Measurements from ENCODE around the gene XXYLT1.

DNA sequence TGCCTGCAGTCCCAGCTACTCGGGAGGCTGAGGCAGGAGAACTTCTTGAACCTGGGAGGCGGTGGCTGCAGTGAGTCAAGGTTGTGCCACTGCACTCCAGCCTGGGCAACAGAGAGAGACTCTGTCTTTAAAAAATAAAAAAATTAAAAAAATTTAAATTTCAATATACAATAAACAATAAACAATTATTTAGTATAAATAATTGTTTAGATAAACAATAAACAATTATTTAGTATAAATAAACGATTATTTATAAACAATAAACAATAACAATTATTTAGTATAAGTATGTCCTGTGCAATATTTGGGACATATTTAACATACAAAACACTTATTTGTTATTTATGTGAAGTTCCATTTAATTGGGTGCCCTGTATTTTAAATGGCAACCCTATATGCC is 119.6 kb downstream of the XXYLT1 start:
- TF ChIP-seq SIN3A (IDR thresholded peaks at IDR 0.05; ENCODE audit: low read depth) (no peak), RAD21 (IDR thresholded peaks at IDR 0.05; ENCODE audit: low read depth) (no peak), POLR2A (IDR thresholded peaks at IDR 0.05; ENCODE audit: borderline replicate concordance, extremely low read depth, insufficient read depth, insufficient read length) (no peak), CEBPB (IDR thresholded peaks at IDR 0.05; ENCODE audit: low read depth) (no peak), ZNF274 (IDR thresholded peaks at IDR 0.05; ENCODE audit: low read depth, low read length) (no peak), EZH2 (IDR thresholded peaks at IDR 0.05) (no peak), JUND (IDR thresholded peaks at IDR 0.05) (no peak)
- TF ChIP-seq, protein P1, sequence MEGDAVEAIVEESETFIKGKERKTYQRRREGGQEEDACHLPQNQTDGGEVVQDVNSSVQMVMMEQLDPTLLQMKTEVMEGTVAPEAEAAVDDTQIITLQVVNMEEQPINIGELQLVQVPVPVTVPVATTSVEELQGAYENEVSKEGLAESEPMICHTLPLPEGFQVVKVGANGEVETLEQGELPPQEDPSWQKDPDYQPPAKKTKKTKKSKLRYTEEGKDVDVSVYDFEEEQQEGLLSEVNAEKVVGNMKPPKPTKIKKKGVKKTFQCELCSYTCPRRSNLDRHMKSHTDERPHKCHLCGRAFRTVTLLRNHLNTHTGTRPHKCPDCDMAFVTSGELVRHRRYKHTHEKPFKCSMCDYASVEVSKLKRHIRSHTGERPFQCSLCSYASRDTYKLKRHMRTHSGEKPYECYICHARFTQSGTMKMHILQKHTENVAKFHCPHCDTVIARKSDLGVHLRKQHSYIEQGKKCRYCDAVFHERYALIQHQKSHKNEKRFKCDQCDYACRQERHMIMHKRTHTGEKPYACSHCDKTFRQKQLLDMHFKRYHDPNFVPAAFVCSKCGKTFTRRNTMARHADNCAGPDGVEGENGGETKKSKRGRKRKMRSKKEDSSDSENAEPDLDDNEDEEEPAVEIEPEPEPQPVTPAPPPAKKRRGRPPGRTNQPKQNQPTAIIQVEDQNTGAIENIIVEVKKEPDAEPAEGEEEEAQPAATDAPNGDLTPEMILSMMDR (IDR thresholded peaks at IDR 0.05 in 2 of 3, conservative IDR thresholded peaks at IDR 0.05 in 1 of 3; ENCODE audit: borderline replicate concordance in 1 of 3, insufficient read depth in 1 of 3, low read depth in 2 of 3, low read length in 2 of 3) = no peak
- TF ChIP-seq, protein P2, sequence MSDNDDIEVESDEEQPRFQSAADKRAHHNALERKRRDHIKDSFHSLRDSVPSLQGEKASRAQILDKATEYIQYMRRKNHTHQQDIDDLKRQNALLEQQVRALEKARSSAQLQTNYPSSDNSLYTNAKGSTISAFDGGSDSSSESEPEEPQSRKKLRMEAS (IDR thresholded peaks at IDR 0.05) = no peak
- TF ChIP-seq, protein P3, sequence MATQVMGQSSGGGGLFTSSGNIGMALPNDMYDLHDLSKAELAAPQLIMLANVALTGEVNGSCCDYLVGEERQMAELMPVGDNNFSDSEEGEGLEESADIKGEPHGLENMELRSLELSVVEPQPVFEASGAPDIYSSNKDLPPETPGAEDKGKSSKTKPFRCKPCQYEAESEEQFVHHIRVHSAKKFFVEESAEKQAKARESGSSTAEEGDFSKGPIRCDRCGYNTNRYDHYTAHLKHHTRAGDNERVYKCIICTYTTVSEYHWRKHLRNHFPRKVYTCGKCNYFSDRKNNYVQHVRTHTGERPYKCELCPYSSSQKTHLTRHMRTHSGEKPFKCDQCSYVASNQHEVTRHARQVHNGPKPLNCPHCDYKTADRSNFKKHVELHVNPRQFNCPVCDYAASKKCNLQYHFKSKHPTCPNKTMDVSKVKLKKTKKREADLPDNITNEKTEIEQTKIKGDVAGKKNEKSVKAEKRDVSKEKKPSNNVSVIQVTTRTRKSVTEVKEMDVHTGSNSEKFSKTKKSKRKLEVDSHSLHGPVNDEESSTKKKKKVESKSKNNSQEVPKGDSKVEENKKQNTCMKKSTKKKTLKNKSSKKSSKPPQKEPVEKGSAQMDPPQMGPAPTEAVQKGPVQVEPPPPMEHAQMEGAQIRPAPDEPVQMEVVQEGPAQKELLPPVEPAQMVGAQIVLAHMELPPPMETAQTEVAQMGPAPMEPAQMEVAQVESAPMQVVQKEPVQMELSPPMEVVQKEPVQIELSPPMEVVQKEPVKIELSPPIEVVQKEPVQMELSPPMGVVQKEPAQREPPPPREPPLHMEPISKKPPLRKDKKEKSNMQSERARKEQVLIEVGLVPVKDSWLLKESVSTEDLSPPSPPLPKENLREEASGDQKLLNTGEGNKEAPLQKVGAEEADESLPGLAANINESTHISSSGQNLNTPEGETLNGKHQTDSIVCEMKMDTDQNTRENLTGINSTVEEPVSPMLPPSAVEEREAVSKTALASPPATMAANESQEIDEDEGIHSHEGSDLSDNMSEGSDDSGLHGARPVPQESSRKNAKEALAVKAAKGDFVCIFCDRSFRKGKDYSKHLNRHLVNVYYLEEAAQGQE (IDR thresholded peaks at IDR 0.05; ENCODE audit: low read depth) = no peak

Measured in HCT116 (cell line).